GM10266 (cell line): ENCODE data around the gene ANKRD34C.

Experiments used
- DNase-seq: peaks from one replicate; pipeline ENCODE4 v3.0.0; 2012; ENCODE audit errors: extremely low spot score
- TF ChIP-seq, protein P1 (sequence below): IDR thresholded peaks from 2 replicates; pipeline ENCODE4 v1.5.1; 2012; ENCODE audit warnings: mild to moderate bottlenecking, low read depth; ENCODE audit not compliant: control insufficient read depth, insufficient read depth; ENCODE audit errors: missing control alignments

The ANKRD34C gene

DNA sequence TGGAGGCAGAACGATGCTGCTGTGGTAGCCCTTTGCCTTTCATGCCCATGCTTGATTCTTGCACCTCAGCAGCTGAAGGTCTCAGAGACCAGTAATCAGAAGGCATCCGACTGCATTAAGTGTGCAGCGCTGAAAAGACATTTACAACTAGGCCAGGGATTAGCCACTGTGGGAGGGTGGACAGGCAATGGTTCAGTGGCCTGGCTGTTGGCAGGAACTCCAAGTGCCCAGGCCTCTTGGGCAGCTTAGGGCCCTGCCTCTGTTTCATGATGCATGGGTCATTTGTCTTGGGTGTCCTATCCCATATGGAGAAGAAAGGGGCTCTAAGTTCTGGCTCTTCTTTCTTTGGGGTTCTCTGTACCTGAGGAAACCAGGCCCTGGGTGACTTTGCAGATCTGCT lies 39.8 kb downstream of the ANKRD34C start:
- no peak for DNase-seq
- TF ChIP-seq, protein P1, sequence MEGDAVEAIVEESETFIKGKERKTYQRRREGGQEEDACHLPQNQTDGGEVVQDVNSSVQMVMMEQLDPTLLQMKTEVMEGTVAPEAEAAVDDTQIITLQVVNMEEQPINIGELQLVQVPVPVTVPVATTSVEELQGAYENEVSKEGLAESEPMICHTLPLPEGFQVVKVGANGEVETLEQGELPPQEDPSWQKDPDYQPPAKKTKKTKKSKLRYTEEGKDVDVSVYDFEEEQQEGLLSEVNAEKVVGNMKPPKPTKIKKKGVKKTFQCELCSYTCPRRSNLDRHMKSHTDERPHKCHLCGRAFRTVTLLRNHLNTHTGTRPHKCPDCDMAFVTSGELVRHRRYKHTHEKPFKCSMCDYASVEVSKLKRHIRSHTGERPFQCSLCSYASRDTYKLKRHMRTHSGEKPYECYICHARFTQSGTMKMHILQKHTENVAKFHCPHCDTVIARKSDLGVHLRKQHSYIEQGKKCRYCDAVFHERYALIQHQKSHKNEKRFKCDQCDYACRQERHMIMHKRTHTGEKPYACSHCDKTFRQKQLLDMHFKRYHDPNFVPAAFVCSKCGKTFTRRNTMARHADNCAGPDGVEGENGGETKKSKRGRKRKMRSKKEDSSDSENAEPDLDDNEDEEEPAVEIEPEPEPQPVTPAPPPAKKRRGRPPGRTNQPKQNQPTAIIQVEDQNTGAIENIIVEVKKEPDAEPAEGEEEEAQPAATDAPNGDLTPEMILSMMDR: no peak

DNA sequence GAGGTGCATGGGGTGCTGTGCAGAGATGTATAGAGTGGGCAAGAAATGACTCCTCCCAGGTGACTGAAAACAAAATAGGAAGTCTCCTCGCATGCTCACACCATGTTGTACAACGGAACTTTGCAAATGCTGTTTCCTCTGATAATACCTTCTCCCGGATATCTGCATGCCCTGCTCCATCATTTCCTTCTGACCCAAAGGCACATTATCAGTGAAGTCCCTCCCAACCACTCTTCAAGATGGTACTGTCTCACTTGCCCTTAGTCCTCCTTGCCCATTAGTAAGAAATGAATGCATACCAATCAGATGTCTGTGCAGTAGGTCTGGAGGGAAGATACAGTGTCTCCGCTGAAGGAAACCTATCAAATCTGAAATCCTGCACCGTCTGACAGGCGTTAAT lies 40.4 kb downstream of the ANKRD34C start:
- TF ChIP-seq, protein P1: no peak
- DNase-seq: no peak

DNA sequence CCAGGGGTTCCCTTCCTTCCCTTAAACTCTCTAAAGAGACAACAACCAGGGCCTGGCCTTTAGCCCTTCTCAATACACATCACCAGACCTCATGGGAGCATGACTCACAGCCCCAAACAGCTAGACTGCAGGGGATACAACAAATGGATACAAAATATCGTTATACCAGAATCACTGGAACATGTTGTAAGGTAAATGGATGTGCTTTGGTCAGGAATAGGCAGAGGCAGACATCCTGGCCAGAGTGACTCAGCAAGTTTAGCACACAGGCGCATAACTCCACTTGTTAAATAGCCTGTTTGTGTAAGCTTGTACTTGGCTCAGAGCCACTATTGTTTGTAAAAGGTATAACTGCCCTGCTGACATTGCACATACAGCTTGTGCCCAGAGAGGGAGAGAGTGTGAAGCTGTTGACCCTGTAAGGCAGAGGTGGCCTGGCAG lies 46.7 kb downstream of the ANKRD34C start:
- TF ChIP-seq, protein P1: no peak
- DNase-seq: no peak
